NCI-H2196 treated with DMSO at 0.1 percent for 48 hours (cell line): ENCODE results near the gene NLGN1.

Experiments used
- DNase-seq: peaks from one replicate; lab custom pipeline; 2025; ENCODE audit not compliant: unreplicated experiment; lab: John Stamatoyannopoulos, UW

The NLGN1 gene

GRCh38 chr3:174253196-174253823 lies 855.8 kb downstream of the NLGN1 start:
- DNase-seq = no peak

GRCh38 chr3:174253940-174254339 lies 856.4 kb downstream of the NLGN1 start:
- no peak for DNase-seq

- DNase-seq = no peak
Measured at GRCh38 chr3:174255454-174255853, 857.9 kb downstream of the NLGN1 start.

- no peak for DNase-seq
Measured at GRCh38 chr3:174266476-174266875, 868.9 kb downstream of the NLGN1 start.

GRCh38 chr3:174268061-174268460 lies 870.5 kb downstream of the NLGN1 start:
- no peak for DNase-seq

GRCh38 chr3:174268586-174268985 lies 871.0 kb downstream of the NLGN1 start:
- DNase-seq = no peak

GRCh38 chr3:174270841-174271240 lies 873.3 kb downstream of the NLGN1 start:
- no peak for DNase-seq

- no peak for DNase-seq
Measured at GRCh38 chr3:174275336-174275735, 877.8 kb downstream of the NLGN1 start.

- no peak for DNase-seq
Measured at GRCh38 chr3:174276826-174277225, 879.3 kb downstream of the NLGN1 start.

GRCh38 chr3:174278094-174278493 lies 880.5 kb downstream of the NLGN1 start:
- no peak for DNase-seq

- DNase-seq = no peak
Measured at GRCh38 chr3:174280186-174280585, 882.6 kb downstream of the NLGN1 start.

GRCh38 chr3:174285242-174285864 lies 887.8 kb downstream of the NLGN1 start:
- no peak for DNase-seq

- no peak for DNase-seq
Measured at GRCh38 chr3:174287705-174288104, 890.2 kb downstream of the NLGN1 start.

GRCh38 chr3:174294616-174295015 lies 897.1 kb downstream of the NLGN1 start:
- no peak for DNase-seq

GRCh38 chr3:174295306-174296092 lies 898.0 kb downstream of the NLGN1 start:
- no peak for DNase-seq

GRCh38 chr3:174302746-174303315 lies 905.3 kb downstream of the NLGN1 start:
- DNase-seq = no peak

- no peak for DNase-seq
Measured at GRCh38 chr3:174303907-174304560, 906.5 kb downstream of the NLGN1 start.

- DNase-seq = no peak
Measured at GRCh38 chr3:174308736-174309135, 911.2 kb downstream of the NLGN1 start.

GRCh38 chr3:174310475-174310983 lies 913.0 kb downstream of the NLGN1 start:
- no peak for DNase-seq

- no peak for DNase-seq
Measured at GRCh38 chr3:174315225-174315624, 917.7 kb downstream of the NLGN1 start.

GRCh38 chr3:174317005-174317404 lies 919.5 kb downstream of the NLGN1 start:
- DNase-seq = no peak
